ENCODE results near the gene RAB10.
"Not testable (repeated sequence)": the region's sequence is repeated elsewhere in the genome, so short reads cannot be mapped to it uniquely, and the experiment has no call there.

Gene RAB10

DNA sequence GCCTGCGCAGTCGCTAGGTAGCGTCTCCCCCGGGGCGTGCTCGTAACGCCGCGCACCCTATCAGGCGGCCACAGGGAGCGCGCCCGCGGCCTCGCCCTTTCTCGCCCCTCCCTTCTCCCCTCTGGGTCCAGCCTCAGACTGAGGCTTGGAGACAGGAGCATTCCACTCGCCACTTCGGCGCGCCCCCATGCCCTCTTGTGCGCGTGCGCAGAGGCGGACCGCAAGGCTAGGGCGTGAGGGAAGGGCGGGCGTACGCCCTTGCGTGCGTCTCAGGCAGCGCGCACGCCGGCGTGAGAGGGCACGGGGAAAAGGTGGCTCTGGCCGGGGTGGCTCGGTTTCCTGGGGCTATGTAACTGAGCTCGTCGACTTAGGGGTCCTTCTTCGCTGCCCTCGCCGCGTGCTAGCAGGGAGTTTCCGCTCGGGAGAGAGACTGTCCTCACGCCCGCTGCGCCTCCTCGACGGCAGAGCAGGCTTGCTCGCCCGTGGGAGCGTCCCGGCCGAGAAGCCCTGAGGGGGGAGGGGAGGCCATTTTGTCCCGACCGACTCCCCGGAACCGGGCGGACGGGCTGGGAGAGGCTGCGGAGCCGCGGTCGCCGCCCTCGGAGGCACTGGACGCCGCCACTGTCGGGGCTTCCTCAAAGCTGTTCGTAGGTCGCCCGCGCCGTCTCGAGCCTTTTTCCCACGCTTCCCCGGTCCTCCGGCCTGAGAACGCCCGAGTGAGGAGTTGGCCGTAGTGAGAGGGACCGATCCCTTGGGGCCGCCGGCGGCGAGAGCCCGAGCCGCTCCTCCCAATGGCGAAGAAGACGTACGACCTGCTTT is at the start of gene RAB10:
Gene RAB10 (plus strand): TSS at position 267 of the 819 bp plus-strand sequence. CDS start 525 bp downstream, at position 792.
- peak; percentile 99 for DNase-seq
- H3K4me1 Mint-ChIP-seq (ENCODE audit: low read depth), result peaks cover 34% of the 10 kb centered on the region

DNA sequence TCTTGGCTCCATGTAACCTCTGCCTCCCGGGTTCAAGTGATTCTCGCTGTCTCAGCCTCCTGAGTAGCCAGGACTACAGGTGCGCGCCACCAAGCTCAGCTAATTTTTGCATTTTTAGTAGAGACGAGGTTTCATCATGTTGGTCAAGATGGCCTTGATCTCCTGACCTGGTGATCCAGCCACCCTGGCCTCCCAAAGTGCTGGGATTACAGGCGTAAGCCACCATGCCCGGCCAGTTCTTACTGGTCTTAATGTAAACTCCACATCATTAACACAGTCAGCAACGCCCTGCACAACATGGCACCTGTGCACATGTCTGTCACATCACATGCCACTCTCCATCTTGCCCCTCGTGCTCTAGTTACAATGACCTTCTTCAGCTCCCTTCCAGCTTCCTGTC is 45.8 kb upstream of the RAB10 start:
- Mint-ChIP-seq H3K27me3 (no peaks in the 10 kb centered on the region), H3K4me1 (ENCODE audit: low read depth) (peaks cover 12% of the 10 kb centered on the region), H3K27ac (no peak overlapping the region), H3K9me3 (no peaks in the 10 kb centered on the region), H3K4me3 (no peak overlapping the region), H3K36me3 (ENCODE audit: low read depth) (no peaks in the 10 kb centered on the region)
- no peak for DNase-seq

More for the DNA sequence above, at the start of gene RAB10:
- H3K27ac Mint-ChIP-seq, result peak within 1 kb of the TSS; percentile 98
- peaks cover 46% of the 10 kb centered on the region for H3K36me3 Mint-ChIP-seq (ENCODE audit: low read depth)
- peak within 1 kb of the TSS; percentile 96 for H3K4me3 Mint-ChIP-seq
- H3K9me3 Mint-ChIP-seq, result no peaks in the 10 kb centered on the region
- H3K27me3 Mint-ChIP-seq, result no peaks in the 10 kb centered on the region

DNA sequence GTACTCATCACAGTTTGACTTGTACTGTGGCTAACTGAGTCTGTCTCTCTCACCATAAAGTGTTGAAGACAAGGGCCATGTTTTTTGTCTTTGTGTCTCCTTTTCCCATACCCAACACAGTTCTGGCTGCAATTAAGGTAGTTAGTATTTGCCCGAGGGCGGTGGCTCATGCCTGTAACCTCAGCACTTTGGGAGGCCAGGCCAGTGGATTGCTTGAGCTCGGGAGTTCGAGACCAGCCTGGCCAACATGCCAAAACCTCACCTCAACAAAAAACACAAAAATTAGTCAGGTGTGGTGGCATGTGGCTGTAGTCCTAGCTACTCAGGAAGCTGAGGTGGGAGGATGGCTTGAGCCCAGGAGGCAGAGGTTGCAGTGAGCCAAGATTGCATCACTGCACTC is 44.7 kb upstream of the RAB10 start:
- Mint-ChIP-seq H3K9me3 (no peaks in the 10 kb centered on the region), H3K27ac (no peak overlapping the region), H3K36me3 (ENCODE audit: low read depth) (no peaks in the 10 kb centered on the region), H3K4me3 (no peak overlapping the region), H3K4me1 (ENCODE audit: low read depth) (peaks cover 11% of the 10 kb centered on the region), H3K27me3 (no peaks in the 10 kb centered on the region)
- DNase-seq, result no peak

DNA sequence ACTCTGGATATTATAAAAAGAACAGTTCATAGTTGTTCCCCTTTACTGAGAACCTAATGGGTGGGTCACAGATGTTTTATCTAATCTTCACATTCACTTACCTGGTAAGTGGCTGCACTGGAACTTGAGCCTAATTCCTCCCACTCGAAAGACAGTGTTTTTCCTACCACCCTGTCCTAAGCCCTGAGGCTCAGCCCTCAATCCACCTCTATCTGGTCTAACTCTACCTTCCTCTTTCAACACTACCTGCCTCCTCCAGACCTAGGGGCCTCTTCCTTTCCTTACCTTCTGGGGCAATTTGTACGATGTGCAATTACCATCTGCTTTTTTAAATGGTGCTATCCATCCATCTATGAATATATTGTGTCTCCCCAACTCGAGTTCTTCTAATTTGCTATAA is 41.9 kb upstream of the RAB10 start:
- DNase-seq, result no peak
- no peaks in the 10 kb centered on the region for H3K27me3 Mint-ChIP-seq
- peaks cover 11% of the 10 kb centered on the region for H3K4me1 Mint-ChIP-seq (ENCODE audit: low read depth)
- H3K36me3 Mint-ChIP-seq (ENCODE audit: low read depth), result no peaks in the 10 kb centered on the region
- no peak overlapping the region for H3K27ac Mint-ChIP-seq
- H3K4me3 Mint-ChIP-seq, result no peak overlapping the region
- H3K9me3 Mint-ChIP-seq, result no peaks in the 10 kb centered on the region

DNA sequence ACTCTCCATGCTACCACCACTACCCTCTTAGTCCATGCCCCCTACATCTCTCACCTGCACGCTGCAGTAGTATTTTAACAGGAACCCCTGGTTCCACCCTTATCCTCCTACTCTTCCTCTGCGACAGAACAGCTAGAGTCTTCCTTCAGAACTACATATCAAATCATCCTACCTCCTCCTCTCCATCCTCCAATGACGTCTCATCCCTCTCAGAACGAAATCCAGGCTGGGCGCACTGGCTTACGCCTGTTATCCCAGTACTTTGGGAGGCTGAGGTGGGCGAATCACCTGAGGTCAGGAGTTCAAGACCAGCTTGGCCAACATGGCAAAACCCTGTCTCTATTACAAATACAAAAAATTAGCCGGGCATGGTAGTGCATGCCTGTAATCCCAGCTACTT is 41.3 kb upstream of the RAB10 start:
- Mint-ChIP-seq H3K27ac (no peak overlapping the region), H3K4me1 (ENCODE audit: low read depth) (peaks cover 11% of the 10 kb centered on the region), H3K36me3 (ENCODE audit: low read depth) (no peaks in the 10 kb centered on the region), H3K27me3 (no peaks in the 10 kb centered on the region), H3K9me3 (no peaks in the 10 kb centered on the region), H3K4me3 (no peak overlapping the region)
- no peak for DNase-seq

DNA sequence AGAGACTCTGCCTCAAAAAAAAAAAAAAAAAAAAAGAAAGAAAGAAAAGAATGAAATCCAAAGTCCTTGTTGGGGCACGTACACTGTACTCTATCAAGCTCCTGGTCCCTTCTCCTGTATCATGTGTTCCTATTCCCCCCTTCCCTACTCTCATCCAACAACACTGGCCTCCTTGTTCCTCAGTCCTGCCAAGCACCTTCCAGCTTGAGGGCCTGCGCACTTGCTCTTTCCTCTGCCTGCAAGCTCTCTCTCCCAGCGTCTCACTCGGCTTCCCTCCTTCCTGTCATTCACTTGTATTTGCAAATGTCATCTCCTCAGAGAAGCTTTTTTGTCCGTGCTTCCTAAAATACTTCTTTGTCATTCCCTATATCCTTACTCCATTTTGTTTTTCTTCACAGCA is 40.8 kb upstream of the RAB10 start:
- H3K27me3 Mint-ChIP-seq, result no peaks in the 10 kb centered on the region
- DNase-seq, result no peak
- H3K9me3 Mint-ChIP-seq, result no peaks in the 10 kb centered on the region
- no peak overlapping the region for H3K27ac Mint-ChIP-seq
- peaks cover 11% of the 10 kb centered on the region for H3K4me1 Mint-ChIP-seq (ENCODE audit: low read depth)
- no peaks in the 10 kb centered on the region for H3K36me3 Mint-ChIP-seq (ENCODE audit: low read depth)
- H3K4me3 Mint-ChIP-seq, result no peak overlapping the region

DNA sequence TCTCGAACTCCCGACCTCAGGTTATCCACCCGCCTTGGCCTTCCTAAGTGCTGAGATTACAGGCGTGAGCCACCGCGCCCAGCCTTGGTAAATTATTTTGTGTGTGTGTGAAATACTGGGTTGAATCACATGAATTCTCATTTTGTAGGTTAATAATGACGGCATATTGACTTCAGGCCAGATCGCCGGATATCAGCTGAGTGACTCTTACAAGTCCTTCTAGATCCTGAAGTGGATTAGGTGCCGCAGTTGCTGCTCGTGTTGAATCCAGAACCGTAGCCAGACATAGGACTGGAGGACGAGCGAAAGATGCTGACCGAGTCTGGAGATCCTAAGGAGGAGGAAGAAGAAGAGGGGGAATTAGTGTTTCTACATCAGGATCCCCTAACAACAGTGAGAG is 39.4 kb upstream of the RAB10 start:
- Mint-ChIP-seq H3K9me3 (no peaks in the 10 kb centered on the region), H3K4me1 (ENCODE audit: low read depth) (peaks cover 11% of the 10 kb centered on the region), H3K27ac (no peak overlapping the region), H3K4me3 (no peak overlapping the region), H3K27me3 (no peaks in the 10 kb centered on the region), H3K36me3 (ENCODE audit: low read depth) (no peaks in the 10 kb centered on the region)
- DNase-seq, result no peak

DNA sequence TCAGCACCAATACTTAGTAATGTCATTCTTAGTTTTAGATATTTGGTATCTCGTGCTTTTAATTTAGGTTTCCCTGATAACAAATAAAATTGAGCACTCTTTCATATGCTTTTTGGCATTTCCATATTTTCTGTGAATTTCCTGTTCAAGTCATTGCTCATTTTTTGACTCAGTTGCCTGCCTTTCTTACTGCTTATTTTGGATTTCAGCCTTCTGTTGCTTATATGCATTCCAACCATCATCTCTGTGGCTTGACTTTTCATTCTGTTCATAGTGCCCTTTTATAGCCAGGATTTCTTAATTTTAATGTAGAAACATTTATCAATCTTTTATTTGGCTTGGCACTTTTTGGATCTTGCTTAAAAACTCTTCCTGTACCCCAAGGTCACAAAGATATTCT is 37.0 kb upstream of the RAB10 start:
- H3K4me3 Mint-ChIP-seq, result no peak overlapping the region
- H3K9me3 Mint-ChIP-seq, result no peaks in the 10 kb centered on the region
- peaks cover 3% of the 10 kb centered on the region for H3K4me1 Mint-ChIP-seq (ENCODE audit: low read depth)
- no peak overlapping the region for H3K27ac Mint-ChIP-seq
- H3K27me3 Mint-ChIP-seq, result no peaks in the 10 kb centered on the region
- no peaks in the 10 kb centered on the region for H3K36me3 Mint-ChIP-seq (ENCODE audit: low read depth)
- no peak for DNase-seq

DNA sequence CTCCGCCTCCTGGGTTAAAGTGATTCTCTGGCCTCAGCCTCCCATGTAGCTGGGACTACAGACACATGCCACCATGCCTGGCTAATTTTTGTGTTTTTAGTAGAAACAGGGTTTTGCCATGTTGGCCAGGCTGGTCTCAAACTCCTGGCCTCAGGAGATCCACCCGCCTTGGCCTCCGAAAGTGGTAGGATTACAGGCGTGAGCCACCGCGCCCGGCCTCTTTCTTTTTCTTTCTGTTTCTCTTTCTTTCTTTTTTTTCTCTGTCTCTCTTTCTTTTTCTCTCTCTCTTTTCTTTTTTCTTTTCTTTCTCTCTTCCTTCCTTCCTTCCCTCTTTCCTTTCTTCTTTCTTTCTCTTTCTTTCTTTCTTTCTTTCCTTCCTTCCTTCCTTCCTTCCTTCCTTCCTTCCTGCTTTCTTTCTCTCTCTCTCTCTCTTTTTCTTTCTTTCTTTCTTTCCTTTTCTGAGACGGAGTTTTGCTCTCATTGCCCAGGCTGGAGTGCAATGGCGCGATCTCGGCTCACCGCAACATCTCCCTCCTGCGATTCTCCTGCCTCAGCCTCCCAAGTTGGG is 35.0 kb upstream of the RAB10 start:
- H3K27ac Mint-ChIP-seq; H3K9me3 Mint-ChIP-seq; DNase-seq; H3K4me1 Mint-ChIP-seq (ENCODE audit: low read depth); H3K27me3 Mint-ChIP-seq; H3K4me3 Mint-ChIP-seq; H3K36me3 Mint-ChIP-seq (ENCODE audit: low read depth): not testable (repeated sequence)

DNA sequence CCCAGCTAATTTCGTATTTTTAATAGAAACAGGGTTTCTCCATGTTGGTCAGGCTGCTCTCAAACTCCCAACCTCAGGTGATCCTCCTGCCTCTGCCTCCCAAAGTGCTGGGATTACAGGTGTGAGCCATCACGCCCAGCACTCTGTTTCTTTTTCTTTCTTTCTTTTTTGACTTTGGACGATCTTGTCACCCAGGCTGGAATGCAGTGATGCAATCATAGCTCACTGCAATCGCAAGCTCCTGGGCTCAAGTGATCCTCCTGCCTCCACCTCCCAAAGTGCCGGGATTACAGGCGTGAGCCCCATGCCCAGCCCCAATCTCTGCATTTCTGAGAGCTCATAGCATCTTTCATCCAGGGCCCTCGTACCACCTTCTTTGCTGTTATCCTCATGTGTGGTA is 34.5 kb upstream of the RAB10 start:
- H3K4me1 Mint-ChIP-seq (ENCODE audit: low read depth); H3K4me3 Mint-ChIP-seq: not testable (repeated sequence)
- peak overlapping the region; percentile 40 for H3K27ac Mint-ChIP-seq

DNA sequence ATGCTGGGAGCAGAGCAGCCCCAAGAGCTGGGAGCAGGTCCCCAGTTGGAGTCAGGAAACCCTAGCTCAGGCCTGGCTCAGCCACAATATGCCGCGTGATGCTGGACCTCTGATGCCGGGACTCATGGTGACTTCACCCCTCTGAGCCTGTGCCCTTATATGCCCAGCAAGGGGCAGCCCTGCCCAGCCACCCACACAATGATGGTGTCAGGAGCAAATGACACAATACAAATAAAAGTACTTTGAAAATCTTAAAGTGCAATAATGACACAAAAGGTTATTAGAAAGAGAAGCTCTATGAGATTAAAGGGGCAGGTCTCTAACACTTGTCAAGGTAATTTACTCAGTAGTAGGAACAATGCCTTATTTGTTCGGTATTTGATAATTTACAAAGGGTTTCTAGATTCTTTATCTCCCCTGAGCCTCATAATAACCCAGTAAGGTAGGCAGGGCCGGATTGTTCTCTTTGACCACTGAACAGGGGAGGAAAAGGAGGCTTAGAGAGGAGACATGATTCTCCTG is 33.3 kb upstream of the RAB10 start:
- no peak for DNase-seq
- Mint-ChIP-seq H3K9me3 (no peaks in the 10 kb centered on the region), H3K4me3 (no peak overlapping the region), H3K27ac (no peak overlapping the region), H3K36me3 (ENCODE audit: low read depth) (no peaks in the 10 kb centered on the region), H3K27me3 (no peaks in the 10 kb centered on the region), H3K4me1 (ENCODE audit: low read depth) (peaks cover 2% of the 10 kb centered on the region)

More for the DNA sequence above, 34.5 kb upstream of the RAB10 start:
- DNase-seq; H3K27me3 Mint-ChIP-seq; H3K9me3 Mint-ChIP-seq; H3K36me3 Mint-ChIP-seq (ENCODE audit: low read depth): not testable (repeated sequence)

DNA sequence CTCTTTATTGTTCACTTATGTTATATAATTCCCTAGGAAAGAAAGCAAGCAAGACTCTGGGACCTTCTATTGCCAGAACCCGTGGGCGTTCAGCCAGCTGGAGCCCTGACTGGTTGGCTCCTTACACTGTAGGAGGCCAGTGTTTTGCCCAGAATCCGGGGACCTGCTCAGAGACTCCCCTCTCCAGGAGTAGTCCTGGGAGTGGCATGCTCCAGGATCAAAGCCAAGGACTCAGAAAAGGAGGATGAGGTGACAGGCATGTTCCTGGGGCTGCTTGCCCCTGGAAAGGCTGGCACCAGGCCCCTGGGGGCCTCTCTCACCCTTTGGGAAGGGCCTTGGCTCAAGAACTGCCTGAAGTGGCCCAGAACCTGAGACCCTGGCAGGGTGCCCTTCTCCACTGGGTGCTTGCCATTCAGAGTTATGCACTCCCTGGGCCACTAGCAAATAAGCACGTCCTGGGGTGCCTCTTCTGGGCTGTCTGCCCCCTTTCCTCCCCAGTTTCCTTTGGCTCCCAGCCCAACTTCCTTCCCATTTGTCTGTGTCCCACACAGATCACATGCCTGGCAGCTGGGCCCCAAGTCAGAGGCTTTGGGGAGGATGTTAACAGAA is 32.0 kb upstream of the RAB10 start:
- Mint-ChIP-seq H3K36me3 (ENCODE audit: low read depth) (no peaks in the 10 kb centered on the region), H3K9me3 (no peaks in the 10 kb centered on the region), H3K27me3 (no peaks in the 10 kb centered on the region), H3K27ac (no peak overlapping the region), H3K4me1 (ENCODE audit: low read depth) (peaks cover 2% of the 10 kb centered on the region), H3K4me3 (no peak overlapping the region)
- no peak for DNase-seq

DNA sequence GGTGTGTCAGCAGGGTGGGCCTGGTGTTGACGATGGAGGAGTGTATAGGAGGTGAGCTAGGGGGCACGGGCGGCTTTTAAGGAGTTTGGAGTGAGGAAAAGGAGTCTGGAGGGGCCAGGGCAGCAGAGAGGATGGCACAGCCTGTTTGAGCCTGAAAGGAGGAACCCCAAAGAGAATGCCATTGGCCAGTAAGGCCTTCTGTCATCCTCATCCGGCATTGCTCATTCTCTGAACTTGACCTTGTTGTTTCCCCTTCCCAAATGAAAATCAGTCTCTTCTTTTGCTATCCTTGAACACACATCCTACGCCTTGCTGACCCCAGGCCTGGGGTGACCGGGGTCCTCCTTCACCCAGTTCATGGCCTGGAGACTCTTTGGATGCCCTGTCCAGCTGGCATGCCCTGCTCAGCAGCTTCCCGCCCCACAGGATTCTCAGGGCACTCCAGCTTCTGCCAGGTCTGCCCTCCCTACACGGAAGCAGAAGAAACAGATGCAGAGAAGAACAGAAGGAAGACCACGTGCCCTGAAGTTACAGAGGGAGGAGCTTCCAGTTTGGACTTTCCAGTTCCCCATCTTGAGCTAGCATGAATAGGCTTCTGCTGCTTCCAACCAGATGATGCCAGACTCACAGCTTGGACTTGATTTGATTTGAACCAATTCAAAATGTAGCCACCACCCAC is 31.1 kb upstream of the RAB10 start:
- no peaks in the 10 kb centered on the region for H3K27me3 Mint-ChIP-seq
- no peak overlapping the region for H3K4me3 Mint-ChIP-seq
- no peak for DNase-seq
- no peaks in the 10 kb centered on the region for H3K9me3 Mint-ChIP-seq
- no peaks in the 10 kb centered on the region for H3K36me3 Mint-ChIP-seq (ENCODE audit: low read depth)
- H3K4me1 Mint-ChIP-seq (ENCODE audit: low read depth), result peaks cover 2% of the 10 kb centered on the region
- no peak overlapping the region for H3K27ac Mint-ChIP-seq

DNA sequence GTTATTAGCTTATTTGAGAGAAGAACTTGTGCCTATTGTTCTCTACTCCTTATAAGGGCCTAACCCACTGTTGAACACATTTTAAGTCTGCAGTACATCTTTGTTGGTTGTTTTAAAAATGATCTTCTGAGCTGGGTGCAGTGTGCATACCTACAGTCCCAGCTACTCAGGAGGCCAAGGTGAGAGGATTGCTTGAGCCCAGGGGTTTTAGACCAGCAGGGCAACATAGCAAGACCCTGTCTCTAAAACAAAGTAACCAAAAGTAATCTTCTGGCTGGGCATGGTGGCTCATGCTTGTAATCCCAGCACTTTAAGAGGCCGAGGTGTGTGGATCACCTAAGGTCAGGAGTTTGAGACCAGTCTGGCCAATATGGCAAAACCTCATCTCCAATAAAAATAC is 25.8 kb upstream of the RAB10 start:
- no peaks in the 10 kb centered on the region for H3K36me3 Mint-ChIP-seq (ENCODE audit: low read depth)
- no peaks in the 10 kb centered on the region for H3K27me3 Mint-ChIP-seq
- no peak overlapping the region for H3K4me3 Mint-ChIP-seq
- peaks cover 2% of the 10 kb centered on the region for H3K4me1 Mint-ChIP-seq (ENCODE audit: low read depth)
- no peak overlapping the region for H3K27ac Mint-ChIP-seq
- H3K9me3 Mint-ChIP-seq, result no peaks in the 10 kb centered on the region
- DNase-seq, result no peak
